GM18868 (cell line): ENCODE data around the gene CAMK2A.
"Not testable (repeated sequence)": the region's sequence is repeated elsewhere in the genome, so short reads cannot be mapped to it uniquely, and the experiment has no call there.

Source experiments
- ATAC-seq: cut with Tn5 transposase; IDR thresholded peaks from one replicate; pipeline ENCODE4 v1.9.1; 2021; ENCODE audit warnings: mild to moderate bottlenecking, moderate library complexity; ENCODE audit not compliant: unreplicated experiment

CAMK2A gene

DNA sequence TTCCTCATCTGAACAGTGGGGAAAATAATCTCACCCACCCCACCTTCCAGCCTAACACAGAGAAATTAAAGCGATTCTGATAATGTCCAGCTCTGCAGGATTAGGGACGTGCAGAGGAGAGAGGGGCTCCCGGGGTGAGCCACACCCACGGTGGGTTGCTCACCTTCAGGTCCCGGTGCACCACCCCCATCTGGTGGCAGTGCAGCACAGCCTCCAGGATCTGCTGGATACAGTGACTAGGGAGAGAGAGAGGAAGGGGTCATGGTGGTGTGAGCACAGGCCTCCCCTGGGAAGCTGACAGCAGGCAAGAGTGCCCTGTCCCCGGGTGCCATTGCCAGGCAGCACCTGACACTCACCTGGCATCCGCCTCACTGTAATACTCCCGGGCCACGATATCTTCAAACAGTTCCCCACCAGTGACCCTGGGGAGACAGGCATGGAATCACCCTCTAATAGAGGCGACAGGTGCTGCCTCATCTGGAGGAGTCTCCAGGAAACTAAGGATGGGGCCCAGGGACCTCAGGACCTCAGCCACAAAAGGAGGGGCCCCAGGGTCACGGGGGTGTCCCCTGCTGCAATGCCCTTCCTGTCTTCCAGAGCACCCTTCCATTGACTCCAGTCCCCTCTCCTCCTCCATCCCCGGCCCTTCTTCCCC, 33.0 kb downstream of the CAMK2A start:
- ATAC-seq = no peak

DNA sequence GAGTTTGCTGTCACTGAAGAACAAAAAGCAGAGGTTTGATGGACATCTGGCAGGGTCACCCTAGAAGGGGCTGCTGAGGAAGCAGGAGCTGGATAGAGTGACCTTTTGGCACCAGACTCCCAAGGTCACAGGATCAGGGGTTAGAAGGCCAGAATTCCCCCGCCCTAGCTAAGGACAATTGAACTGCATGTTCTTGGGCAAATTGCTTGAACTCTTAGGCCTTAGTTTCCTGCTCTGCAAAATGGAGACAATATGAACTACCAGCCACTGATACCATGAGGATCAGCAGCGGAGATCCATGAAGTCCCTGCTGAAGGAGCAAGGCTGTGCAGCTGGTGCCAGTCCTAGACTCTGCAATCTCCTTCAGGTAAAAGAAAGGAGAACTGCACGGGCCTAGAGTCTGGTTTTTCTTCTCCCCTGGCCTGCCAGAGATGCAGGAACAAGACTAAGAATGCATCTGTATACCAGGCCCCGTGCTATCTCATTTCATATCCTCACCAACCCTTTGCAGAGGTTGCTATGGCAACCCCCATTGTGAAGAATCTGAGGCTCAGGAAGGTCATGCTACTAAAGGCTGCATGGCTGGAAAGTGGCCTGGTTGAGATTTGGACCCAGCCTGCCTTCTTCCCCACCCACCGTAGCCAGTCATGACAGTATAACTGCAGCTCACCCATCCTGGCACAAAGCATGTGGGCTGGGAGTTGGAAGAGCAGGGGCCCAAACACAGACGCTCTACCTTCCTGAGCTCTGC, 33.7 kb downstream of the CAMK2A start:
- ATAC-seq = no peak

DNA sequence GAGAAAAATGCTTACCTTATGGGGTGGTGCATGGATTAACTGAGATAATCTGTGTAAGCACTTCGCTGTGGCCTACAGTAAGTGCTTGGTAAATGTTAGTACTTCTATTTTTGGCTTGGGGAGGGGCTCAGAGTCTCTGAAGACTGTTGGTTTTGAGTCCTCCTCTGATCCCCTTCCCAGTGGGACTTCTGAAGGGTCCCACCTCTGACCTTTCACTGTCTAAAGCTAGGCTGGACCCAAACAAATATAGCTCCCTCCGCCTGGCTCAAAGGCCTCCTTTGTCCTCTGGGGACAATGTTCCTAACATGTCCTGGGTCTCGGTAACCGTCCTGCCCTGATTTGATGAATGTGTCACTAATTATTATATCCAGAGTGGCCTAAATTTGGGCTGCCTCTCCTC, 34.8 kb downstream of the CAMK2A start:
- ATAC-seq = no peak

DNA sequence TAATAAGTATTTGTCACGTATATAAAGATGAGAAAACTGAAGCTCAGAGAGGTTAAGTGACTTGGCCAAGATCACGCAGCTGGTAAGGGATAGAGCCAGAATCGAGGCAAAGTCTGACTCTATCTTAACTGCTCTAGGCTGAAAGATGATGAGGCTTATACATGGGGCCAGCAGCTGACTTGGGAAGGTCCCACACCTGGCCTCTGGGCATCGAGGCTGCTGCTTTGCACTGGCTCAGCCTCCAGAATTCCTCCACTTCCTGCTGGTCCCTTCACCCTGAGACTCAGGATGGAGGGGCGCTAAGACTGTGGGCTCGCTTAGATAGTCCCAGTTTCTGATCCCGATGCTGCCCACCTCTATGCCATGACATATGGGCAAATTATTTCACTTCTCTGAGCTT, 35.2 kb downstream of the CAMK2A start:
- ATAC-seq = no peak

DNA sequence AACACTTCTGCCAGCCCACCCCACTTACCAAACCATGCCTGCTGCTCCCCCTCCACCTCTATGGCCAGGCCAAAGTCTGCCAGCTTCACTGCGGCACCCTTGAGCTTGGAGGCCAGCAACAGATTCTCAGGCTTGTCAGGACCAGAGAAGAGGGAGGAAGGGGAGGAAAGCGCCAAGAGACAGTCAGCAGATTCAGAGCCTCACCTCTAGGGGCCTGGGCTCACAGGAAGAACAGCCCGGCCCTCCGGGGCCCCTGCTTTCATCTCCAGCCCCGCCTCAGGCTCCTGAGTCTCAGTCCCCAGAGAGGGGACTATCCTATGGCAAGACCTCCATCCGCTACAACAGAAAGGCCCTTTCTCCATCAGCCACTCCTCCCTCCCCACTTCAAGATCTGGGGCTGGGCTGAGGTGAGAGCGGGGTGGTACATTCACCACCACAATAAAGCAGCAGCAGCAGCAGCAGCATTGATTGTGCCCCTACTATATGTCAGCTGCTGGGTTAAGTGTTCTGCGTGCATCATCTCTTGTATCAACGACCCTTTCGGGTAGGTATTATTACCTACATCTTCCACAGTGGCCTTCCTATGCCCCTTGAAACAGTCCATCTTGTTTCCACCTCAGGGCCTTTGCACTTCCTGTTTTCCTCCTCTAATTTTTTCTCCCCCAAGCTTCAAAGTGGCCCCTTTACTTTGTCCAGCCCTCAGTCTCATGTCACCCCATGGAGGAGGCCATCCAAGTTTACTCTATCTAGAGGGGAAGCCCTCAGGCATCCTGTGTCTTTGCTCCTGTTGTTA, 36.0 kb downstream of the CAMK2A start:
- no peak for ATAC-seq

DNA sequence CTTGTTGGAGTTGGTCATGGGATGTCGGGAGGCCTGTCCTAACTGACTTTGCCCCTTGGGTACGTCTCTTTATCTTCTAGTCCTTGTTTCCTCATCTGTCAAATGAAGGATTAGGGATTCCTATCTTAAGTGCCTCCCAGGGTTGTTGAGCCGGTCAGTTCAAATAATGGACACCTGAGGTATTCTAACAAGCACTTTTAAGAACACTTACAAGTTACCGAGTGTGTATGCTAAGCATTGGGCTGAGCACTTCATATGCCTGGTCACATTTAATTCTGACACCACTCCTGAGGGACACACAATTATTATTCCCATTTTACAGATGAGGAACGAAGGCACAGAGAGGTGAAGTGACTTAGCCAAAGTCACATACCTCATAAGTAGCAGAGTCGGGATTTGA, 37.1 kb downstream of the CAMK2A start:
- ATAC-seq = no peak

DNA sequence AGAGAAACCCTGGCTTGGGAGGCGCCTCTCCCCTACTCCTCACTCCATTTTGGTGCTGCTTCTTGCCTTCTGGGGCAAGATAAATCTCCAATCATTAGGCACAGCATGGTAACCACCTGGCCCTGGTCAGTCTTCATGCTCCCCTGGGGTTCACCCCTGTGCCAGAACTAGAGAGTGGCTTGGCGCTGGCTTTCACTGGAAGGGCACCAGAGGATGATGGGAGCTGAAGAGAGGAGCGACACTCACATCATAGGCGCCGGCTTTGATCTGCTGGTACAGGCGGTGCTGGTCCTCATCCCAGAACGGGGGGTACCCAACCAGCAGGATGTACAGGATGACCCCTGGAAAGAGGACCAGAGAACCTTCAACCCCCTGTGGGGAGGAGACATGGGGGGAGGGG, 38.1 kb downstream of the CAMK2A start:
- no peak for ATAC-seq

DNA sequence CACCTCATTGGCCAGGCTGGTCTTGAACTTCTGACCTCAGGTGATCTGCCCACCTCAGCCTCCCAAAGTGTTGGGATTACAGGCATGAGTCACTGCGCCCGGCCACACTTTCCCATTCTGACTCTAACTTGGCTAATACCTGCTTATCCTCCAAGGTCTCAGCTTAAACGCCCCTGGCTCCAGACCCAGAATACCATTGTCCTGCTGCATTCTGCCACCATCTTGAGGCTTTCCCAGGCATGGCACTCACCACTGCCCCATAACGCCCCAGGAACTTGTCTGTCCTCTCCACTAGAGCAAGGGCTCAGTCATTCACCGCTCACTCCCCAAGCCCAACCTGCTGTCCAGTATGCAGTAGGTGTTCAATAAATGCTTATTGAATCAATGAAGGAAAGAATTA, 39.8 kb downstream of the CAMK2A start:
- ATAC-seq = no peak

DNA sequence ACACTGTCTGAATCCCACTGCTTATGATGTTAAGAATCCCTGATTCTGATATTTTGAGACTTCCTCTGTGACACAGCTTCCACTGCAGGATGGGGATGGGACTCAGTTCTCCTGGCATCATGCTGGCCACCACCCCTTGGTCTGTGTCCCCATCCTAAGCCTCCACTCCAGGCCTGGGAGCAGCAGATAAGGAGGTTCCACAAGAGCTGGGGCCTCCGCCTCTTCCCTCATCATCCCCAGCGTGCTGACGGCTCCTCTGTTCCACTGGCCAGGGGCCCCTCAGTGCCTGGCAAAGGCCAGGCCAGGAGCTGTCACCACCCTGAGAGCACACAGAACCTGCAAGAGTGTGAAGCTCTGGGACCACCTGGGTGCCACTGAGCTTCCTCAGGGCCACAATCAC, 40.6 kb downstream of the CAMK2A start:
- no peak for ATAC-seq

DNA sequence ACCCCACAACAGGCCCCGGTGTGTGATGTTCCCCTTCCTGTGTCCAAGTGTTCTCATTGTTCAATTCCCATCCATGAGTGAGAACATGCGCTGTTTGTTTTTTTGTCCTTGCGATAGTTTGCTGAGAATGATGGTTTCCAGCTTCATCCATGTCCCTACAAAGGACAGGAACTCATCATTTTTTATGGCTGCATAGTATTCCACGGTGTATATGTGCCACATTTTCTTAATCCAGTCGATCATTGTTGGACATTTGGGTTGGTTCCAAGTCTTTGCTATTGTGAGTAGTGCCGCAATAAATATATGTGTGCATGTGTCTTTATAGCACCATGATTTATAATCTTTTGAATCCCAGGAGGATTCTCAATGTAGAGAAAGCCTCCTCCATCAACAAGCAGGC, 41.1 kb downstream of the CAMK2A start:
- not testable (repeated sequence) for ATAC-seq

DNA sequence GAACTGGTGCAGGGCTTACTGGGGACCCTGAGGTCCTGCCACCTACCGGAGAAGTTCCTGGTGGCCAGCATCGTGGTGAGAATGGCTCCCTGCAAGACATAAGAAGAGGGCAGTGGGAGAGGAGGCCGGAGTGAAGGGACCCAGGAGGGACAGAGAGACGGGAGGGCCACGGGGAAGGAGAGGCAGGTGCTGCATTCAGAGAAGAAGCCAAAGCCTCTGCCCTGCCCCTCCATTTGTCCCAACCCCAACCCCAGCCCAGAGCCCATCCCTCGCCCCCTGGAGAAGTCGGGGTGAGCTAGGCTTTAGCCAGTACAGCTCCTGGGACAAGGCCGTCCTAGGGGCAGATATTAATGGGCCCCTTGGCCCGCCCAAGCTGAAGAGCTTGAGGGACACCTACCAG, 41.8 kb downstream of the CAMK2A start:
- no peak for ATAC-seq

DNA sequence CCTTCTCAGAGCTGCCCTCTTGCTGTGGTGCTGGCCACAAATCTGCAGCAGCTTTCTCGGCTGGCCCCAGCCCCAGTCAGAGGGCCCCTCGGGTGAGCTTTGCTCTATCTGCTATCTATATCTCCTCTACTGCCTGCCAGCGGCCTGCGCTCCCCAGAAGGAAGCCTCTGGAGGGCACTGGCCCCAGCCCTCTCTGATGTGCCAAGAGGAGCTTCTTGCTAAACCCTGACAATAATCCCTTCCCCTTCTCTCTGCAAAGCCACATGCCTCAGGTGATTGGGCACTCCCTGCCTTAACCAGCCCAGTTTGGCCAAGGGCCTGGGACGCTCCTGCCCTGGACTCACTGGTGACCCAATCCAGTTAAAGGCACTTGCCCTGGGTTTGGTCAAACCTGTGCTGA, 42.7 kb downstream of the CAMK2A start:
- no peak for ATAC-seq

DNA sequence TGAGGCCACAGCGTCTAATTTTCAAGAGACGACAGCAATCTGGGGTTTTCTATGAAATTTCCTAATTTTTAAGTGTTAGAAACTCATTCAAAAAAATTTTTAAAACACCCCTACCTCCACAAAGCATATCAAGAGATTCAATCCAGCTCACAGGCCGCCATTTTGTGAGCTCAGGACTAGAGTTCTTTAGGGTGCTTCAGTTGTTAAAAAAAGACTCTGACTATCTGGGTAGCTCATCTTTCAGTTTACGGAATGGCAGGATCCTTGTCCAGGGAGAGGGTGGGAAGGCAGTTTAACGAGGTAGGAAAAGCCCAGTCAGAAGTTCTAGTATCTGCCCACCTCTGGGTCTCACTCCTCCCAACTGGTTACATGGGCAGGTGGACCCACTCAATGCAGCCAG, 43.1 kb downstream of the CAMK2A start:
- no peak for ATAC-seq

DNA sequence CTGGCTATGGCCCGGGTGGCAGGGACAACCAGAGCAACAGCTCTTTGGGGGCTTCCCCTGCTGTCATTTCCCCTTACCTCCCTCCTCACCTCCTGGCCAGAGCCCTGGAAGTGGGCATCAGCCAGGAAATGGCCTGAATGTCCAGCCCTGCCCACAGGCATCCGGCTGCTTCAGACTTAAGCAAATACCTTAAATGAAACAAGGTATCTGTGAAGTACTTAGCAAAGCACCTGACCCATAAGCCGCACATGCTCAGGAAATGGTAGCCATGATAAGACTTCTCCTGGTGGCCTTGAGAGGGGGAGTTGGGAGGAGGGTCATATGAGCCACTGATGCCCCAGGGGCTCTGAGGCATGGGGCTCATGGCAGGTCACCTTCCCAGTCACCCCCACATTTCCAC, 43.8 kb downstream of the CAMK2A start:
- ATAC-seq = no peak

DNA sequence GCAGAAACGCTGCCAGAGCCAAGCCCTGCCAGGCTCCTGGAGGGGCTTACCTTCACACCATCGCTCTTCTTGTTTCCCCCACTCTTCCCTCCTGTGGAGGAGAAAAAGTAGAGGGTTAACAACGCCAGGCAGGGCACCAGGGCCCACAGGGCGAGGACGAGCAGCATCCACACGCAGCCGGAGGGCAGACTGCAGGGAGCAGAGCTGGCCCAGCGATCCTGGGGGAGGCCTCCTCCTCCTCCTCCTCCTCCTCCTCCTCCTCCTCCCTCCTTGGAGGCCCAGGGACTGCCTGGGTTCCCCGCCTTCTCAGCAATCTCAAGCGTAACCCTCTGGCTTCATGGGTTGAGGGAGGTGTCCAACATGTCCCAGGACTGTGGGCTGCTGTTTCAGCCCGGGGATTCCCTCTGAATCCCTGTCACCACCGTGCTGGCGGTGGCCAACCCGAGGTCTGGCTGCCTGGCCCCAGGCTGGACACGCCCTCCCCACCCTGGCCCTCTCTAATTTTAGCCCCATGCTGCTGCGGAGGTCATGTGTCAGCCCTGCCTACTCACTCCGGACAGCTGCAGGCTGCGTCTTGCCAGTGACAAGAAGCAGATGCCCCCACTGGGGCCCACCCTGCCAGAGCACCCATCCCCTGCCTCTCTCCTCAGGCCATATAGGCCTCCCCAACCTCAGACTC, 44.3 kb downstream of the CAMK2A start:
- no peak for ATAC-seq

DNA sequence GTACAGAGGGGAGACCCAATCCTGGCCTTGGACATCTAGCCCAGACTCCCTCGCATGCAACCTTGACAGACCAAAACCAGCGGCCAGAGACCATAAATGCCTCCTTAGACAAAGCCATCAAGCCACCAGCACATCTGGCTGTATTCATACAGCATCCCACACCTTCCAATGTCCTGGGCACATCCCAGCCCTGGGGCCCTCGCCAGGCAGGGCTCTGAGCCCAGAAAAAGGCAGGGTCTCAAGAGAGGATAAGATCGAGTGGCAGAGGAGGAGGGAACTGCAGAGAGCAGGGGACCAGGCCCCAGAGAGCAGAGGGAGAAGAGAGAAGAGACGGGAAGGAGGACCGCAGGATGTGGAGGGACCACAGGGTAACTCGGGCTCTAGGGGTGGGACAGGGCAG, 45.4 kb downstream of the CAMK2A start:
- no peak for ATAC-seq

DNA sequence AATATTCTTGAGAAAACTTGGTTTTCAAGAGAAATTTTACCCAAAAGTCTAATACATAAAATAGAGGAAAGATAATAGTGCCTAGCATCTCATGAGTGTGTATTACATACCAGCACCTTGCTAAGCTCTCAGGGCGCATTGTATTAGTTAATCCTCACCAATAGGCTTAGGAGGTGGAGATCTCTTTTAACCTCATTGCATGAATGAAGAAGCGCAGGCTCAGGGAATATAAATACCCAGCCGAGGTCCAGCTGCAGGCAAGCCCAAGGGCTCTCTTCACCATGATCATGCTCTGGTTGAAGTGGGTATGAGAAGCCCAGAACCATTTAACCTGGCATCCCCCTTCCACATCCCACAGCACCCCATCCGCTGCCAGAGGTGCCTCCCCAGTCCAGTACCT, 46.0 kb downstream of the CAMK2A start:
- ATAC-seq = no peak

DNA sequence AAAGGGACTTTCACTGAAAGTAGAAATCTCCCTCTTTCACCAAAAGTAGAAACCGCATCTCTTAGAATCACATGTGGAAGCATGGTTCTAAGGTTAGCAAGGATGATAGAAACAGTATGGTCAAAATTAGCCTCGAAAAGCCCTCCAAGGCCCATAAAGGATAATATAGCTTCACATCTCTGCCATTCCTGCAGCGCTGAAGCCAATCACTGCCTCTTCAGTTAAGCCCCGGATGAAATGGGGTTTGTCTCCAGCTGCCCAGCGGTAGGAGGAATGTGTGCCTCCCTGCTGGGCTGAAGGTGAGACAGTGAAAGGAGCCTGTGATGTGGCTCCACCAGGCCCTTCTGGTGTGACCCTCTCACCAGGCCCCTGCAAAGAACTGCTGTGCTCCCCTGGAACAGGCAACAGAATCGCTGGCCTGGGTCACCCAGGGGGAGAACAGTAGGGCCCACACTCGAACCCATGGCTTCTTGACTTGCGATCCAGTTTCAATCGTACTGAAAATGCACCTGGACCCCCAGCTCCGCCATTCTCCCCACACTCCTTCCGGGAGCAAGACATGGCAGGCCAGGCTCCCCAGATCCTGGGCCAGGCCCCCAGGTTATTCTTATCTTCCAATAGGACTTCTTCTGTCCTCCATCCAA, 47.2 kb downstream of the CAMK2A start:
- ATAC-seq = no peak

DNA sequence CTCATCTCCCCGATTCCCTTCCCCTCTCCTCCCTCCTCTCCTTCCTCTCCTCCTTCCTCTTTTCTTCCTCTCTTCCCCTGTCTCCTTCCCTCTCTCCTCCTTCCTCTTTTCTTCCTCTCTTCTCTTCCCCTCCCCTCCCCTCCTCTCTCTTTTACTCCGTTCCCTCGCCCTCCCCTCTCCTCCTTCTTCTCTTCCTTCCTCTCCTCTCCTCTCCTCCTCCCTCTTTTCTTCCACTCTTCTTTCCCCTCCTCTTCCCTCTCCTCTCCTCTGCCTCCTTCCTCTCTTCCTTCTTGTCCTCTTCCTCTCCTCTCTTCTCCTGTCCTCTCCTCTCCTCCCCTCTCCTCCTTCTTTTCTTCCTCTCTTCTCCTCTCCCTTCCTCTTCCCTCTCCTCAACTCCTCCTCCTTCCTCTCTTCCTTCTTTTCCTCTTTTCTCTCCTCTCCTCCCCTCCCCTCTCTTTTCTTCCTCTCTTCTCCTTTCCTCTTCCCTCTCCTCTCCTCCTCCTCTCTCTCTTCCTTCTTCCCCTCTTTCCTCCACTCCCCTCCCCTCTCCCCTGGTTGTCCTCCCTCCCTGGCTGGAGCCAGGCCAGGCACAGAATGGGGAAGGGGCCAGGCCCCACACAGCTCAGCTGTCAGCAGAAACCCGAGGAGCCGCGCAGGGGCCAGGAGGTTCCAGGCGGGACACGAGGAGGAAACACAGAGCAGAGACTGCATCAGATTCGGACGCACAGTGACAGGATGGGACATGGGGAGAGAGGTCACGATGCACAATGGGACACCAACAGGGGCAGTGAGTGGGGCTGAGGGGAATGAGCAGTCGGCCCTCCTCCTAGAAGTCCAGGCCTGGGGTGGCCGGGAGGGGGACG, 48.0 kb downstream of the CAMK2A start:
- ATAC-seq = no peak

DNA sequence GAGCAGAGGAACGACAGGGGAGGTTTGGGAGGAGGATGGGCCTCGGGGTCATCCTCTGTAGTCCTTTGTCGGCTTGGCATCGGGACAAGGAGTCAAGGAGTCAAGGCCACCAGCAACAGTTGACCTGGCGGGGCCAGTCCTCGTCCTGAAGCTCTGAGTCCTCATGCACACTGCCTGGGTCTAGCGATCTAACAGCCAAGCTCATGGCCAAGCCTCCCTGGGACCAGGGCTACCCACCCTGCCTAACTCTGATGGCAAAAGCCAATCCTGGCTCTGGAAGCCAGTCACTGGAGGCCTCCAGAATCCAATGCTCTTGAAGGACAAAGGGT, 49.8 kb downstream of the CAMK2A start:
- ATAC-seq = no peak
